H9 (cell line): ENCODE results near the gene NBPF4. TPM values are rescaled to one million over a fixed set of nuclear protein-coding genes. Genes with fewer than 3 reads are reported as not detected.

Source experiments
- DNase-seq: peaks from one replicate; pipeline ENCODE4 v3.0.0-alpha.2; 2017
- H2AFZ ChIP-seq: one replicate; pipeline ENCODE4 v1.6.1; 2013; ENCODE audit warnings: mild to moderate bottlenecking, low read length, control low read depth, moderate library complexity
- H2AK5ac ChIP-seq: 2 replicates; pipeline ENCODE4 v1.6.1; 2013; ENCODE audit warnings: low read length, control low read depth, mixed read lengths; ENCODE audit not compliant: insufficient read length
- H2BK120ac ChIP-seq: one replicate; pipeline ENCODE4 v1.6.1; 2013; ENCODE audit warnings: low read depth, mild to moderate bottlenecking, low read length, control low read depth, inconsistent platforms; ENCODE audit not compliant: poor library complexity, severe bottlenecking
- H2BK12ac ChIP-seq: 2 replicates; pipeline ENCODE4 v1.6.1; 2013; ENCODE audit warnings: low read length, control low read depth, mixed read lengths, low read depth; ENCODE audit not compliant: insufficient read length
- H2BK15ac ChIP-seq: 2 replicates; pipeline ENCODE4 v1.6.1; 2013; ENCODE audit warnings: low read depth, low read length, control low read depth
- H2BK20ac ChIP-seq: one replicate; pipeline ENCODE4 v1.6.1; 2013; ENCODE audit warnings: low read depth, mild to moderate bottlenecking, low read length, control low read depth, inconsistent platforms; ENCODE audit not compliant: poor library complexity, severe bottlenecking
- H2BK5ac ChIP-seq: 2 replicates; pipeline ENCODE4 v1.6.1; 2013; ENCODE audit warnings: low read length, control low read depth, mixed read lengths; ENCODE audit not compliant: insufficient read length
- H3K14ac ChIP-seq: 2 replicates; pipeline ENCODE4 v1.6.1; 2013; ENCODE audit warnings: low read length, control low read depth; ENCODE audit not compliant: insufficient read depth
- H3K18ac ChIP-seq: 2 replicates; pipeline ENCODE4 v1.6.1; 2013; ENCODE audit warnings: low read depth, mild to moderate bottlenecking, mixed read lengths, low read length, control low read depth; ENCODE audit not compliant: insufficient read length
- H3K23ac ChIP-seq: 2 replicates; pipeline ENCODE4 v1.6.1; 2013; ENCODE audit warnings: low read length, control low read depth, mixed read lengths, low read depth; ENCODE audit not compliant: insufficient read length
- H3K23me2 ChIP-seq: 2 replicates; pipeline ENCODE4 v1.6.1; 2013; ENCODE audit warnings: low read depth, mild to moderate bottlenecking, mixed read lengths, low read length, control low read depth; ENCODE audit not compliant: insufficient read length, poor library complexity, severe bottlenecking
- H3K27ac ChIP-seq: 2 replicates; pipeline ENCODE4 v1.5.1; 2013; ENCODE audit warnings: low read length, control low read depth, mixed read lengths, low read depth; ENCODE audit not compliant: insufficient read length
- H3K27me3 ChIP-seq: 2 replicates; pipeline ENCODE4 v1.6.1; 2013; ENCODE audit warnings: low read length, control low read depth, inconsistent platforms; ENCODE audit not compliant: insufficient read depth
- H3K4ac ChIP-seq: 2 replicates; pipeline ENCODE4 v1.6.1; 2013; ENCODE audit warnings: low read depth, mild to moderate bottlenecking, control low read depth, inconsistent platforms, low read length, moderate library complexity
- H3K4me1 ChIP-seq: 2 replicates; pipeline ENCODE4 v1.6.1; 2013; ENCODE audit warnings: low read length, control low read depth, inconsistent platforms; ENCODE audit not compliant: insufficient read depth
- H3K4me2 ChIP-seq: 2 replicates; pipeline ENCODE4 v1.6.1; 2013; ENCODE audit warnings: low read length, control low read depth, mixed read lengths; ENCODE audit not compliant: insufficient read length, insufficient read depth
- H3K56ac ChIP-seq: 2 replicates; pipeline ENCODE4 v1.6.1; 2013; ENCODE audit warnings: low read depth, mild to moderate bottlenecking, mixed read lengths, low read length, control low read depth; ENCODE audit not compliant: insufficient read length
- H3K79me1 ChIP-seq: 2 replicates; pipeline ENCODE4 v1.6.1; 2013; ENCODE audit warnings: low read depth, mild to moderate bottlenecking, moderate library complexity, low read length, control low read depth, inconsistent platforms; ENCODE audit not compliant: insufficient read depth, poor library complexity, severe bottlenecking
- H3K79me2 ChIP-seq: 2 replicates; pipeline ENCODE4 v1.6.1; 2013; ENCODE audit warnings: low read length, control low read depth, inconsistent platforms; ENCODE audit not compliant: insufficient read depth
- H3K9ac ChIP-seq: 2 replicates; pipeline ENCODE4 v1.6.1; 2013; ENCODE audit warnings: low read length, control low read depth, mixed read lengths; ENCODE audit not compliant: insufficient read length; ENCODE audit errors: extremely low read depth
- H3K9me3 ChIP-seq: one replicate; pipeline ENCODE4 v1.6.1; 2013; ENCODE audit warnings: low read depth, low read length, inconsistent platforms; ENCODE audit not compliant: control insufficient read depth
- H3T11ph ChIP-seq: one replicate; pipeline ENCODE4 v1.6.1; 2013; ENCODE audit warnings: mild to moderate bottlenecking, low read length, control low read depth, inconsistent platforms
- H4K20me1 ChIP-seq: one replicate; pipeline ENCODE4 v1.6.1; 2013; ENCODE audit not compliant: control insufficient read depth, insufficient read length, insufficient read depth
- H4K5ac ChIP-seq: 2 replicates; pipeline ENCODE4 v1.6.1; 2013; ENCODE audit warnings: low read depth, mild to moderate bottlenecking, mixed read lengths, low read length, control low read depth; ENCODE audit not compliant: insufficient read length
- H4K8ac ChIP-seq: replicated peaks from 2 replicates; pipeline ENCODE4 v1.6.1; 2013; ENCODE audit warnings: low read length, control low read depth, mixed read lengths, low read depth; ENCODE audit not compliant: insufficient read length
- H4K91ac ChIP-seq: 2 replicates; pipeline ENCODE4 v1.6.1; 2013; ENCODE audit warnings: low read depth, mild to moderate bottlenecking, moderate library complexity, mixed read lengths, low read length, control low read depth; ENCODE audit not compliant: insufficient read length
- H3K27ac Mint-ChIP-seq, 3 experiments: 2 replicates in 2 of 3; 3 replicates in 1 of 3; pipeline ENCODE4 v1.8.0; 2020 to 2021; ENCODE audit warnings: mixed read lengths in 3 of 3, mild to moderate bottlenecking in 1 of 3, moderate library complexity in 1 of 3
- H3K27me3 Mint-ChIP-seq: 2 replicates; pipeline ENCODE4 v1.8.0; 2021; ENCODE audit warnings: low read depth, mild to moderate bottlenecking, moderate library complexity, mixed read lengths
- H3K36me3 Mint-ChIP-seq, 3 experiments: 2 replicates in 2 of 3; 3 replicates in 1 of 3; pipeline ENCODE4 v1.8.0; 2020 to 2021; ENCODE audit warnings: low read depth in 3 of 3, mixed read lengths in 3 of 3; ENCODE audit not compliant: insufficient read depth in 1 of 3
- H3K4me1 Mint-ChIP-seq, 2 experiments: 2 replicates each; pipeline ENCODE4 v1.8.0; 2020; ENCODE audit warnings: mixed read lengths in 2 of 2
- H3K4me3 Mint-ChIP-seq, 2 experiments: 2 replicates in 1 of 2; 3 replicates in 1 of 2; pipeline ENCODE4 v1.8.0; 2020 to 2021; ENCODE audit warnings: mild to moderate bottlenecking in 2 of 2, mixed read lengths in 2 of 2, moderate library complexity in 1 of 2
- H3K9me3 Mint-ChIP-seq, 2 experiments: 2 replicates in 1 of 2; 3 replicates in 1 of 2; pipeline ENCODE4 v1.8.0; 2020; ENCODE audit warnings: mild to moderate bottlenecking in 2 of 2, mixed read lengths in 2 of 2, moderate library complexity in 1 of 2
- CTCF ChIP-seq: fragments of 200-600 bp; sonication (generic); conservative IDR thresholded peaks from 3 replicates; pipeline ENCODE4 v1.8.0; 2021; ENCODE audit warnings: antibody characterized with exemption, mild to moderate bottlenecking
- WGBS: extraction: QIAGEN DNeasy Blood & Tissue Kit; methylation state at CpG from one replicate; pipeline ENCODE4 v1.1.7; 2013; ENCODE audit warnings: missing lambda C conversion rate, low lambda C conversion rate, mixed read lengths; ENCODE audit not compliant: insufficient read length; ENCODE audit errors: extremely low coverage; 5-methylcytosine and 5-hydroxymethylcytosine counted together
- total RNA-seq: library from RNA; stranded (reverse); gene quantifications from 2 replicates; pipeline ENCODE4 v1.2.1, GENCODE V29; 2021

Gene NBPF4
- total RNA-seq, 1 experiment from 2014 or later = not detected

GRCh38 chr1:108182959-108183700 is 60.7 kb downstream of the NBPF4 start:
- no peaks in the 10 kb centered on the region for H3K27me3 ChIP-seq
- no peak overlapping the region for H2BK15ac ChIP-seq
- H3K79me2 ChIP-seq = peaks cover 2% of the 10 kb centered on the region; the same call in 1 of the 2 replicates
- no peak overlapping the region for H4K8ac ChIP-seq
- no peak overlapping the region for H2BK120ac ChIP-seq
- no peaks in the 10 kb centered on the region for H3K4me1 ChIP-seq
- H2BK20ac ChIP-seq = no peak overlapping the region
- H4K91ac ChIP-seq = no peak overlapping the region
- no peaks in the 10 kb centered on the region for H3K4me1 Mint-ChIP-seq
- no peak overlapping the region for H3K23ac ChIP-seq
- H3K23me2 ChIP-seq = no peaks in the 10 kb centered on the region
- no peak overlapping the region for H3K14ac ChIP-seq
- no peak overlapping the region for H3K18ac ChIP-seq
- no peak overlapping the region for H3K4ac ChIP-seq
- H4K20me1 ChIP-seq = no peaks in the 10 kb centered on the region
- H3K27me3 Mint-ChIP-seq = no peaks in the 10 kb centered on the region
- H2BK12ac ChIP-seq = no peak overlapping the region
- no peak overlapping the region for H3K4me3 Mint-ChIP-seq
- no peak overlapping the region for H2AFZ ChIP-seq
- H3K9ac ChIP-seq = no peak overlapping the region
- no peaks in the 10 kb centered on the region for H3K9me3 ChIP-seq
- peaks cover 2% of the 10 kb centered on the region for H3K79me1 ChIP-seq
- H3K9me3 Mint-ChIP-seq = peaks cover 5 to 6% of the 10 kb centered on the region in 2 experiments; a peak in 4 of 5 replicates
- no peak for DNase-seq
- H3T11ph ChIP-seq = no peak overlapping the region
- no peak overlapping the region for H2AK5ac ChIP-seq
- peaks cover 33 to 66% (median 59%) of the 10 kb centered on the region in 3 experiments for H3K36me3 Mint-ChIP-seq
- no peak overlapping the region; a peak in 1 of 7 replicates for H3K27ac Mint-ChIP-seq
- WGBS = no CpG with 5 or more reads among the region's 2 CpGs
- no peak overlapping the region for H3K56ac ChIP-seq
- H3K4me2 ChIP-seq = no peak overlapping the region
- H4K5ac ChIP-seq = no peak overlapping the region
- TF ChIP-seq CTCF = no peak
- no peak overlapping the region for H2BK5ac ChIP-seq
- no peak overlapping the region for H3K27ac ChIP-seq
